HG02943 (cell line): ENCODE measurements around the gene KLF4.

ENCODE experiments used
- ATAC-seq: cut with Tn5 transposase; IDR thresholded peaks from one replicate; pipeline ENCODE4 v1.9.1; 2021; ENCODE audit warnings: mild to moderate bottlenecking, low read depth, moderate library complexity; ENCODE audit not compliant: unreplicated experiment

KLF4 gene

GRCh38 chr9:107460153-107461023 lies 29.2 kb downstream of the KLF4 start:
- ATAC-seq = no peak

GRCh38 chr9:107455425-107456135 lies 34.0 kb downstream of the KLF4 start:
- ATAC-seq = no peak

GRCh38 chr9:107453479-107453878 lies 36.1 kb downstream of the KLF4 start:
- ATAC-seq = no peak

GRCh38 chr9:107447834-107448233 lies 41.7 kb downstream of the KLF4 start:
- no peak for ATAC-seq

- no peak for ATAC-seq
Observed at GRCh38 chr9:107447081-107447480, 42.5 kb downstream of the KLF4 start.

- ATAC-seq = no peak
Observed at GRCh38 chr9:107446491-107446890, 43.1 kb downstream of the KLF4 start.

- no peak for ATAC-seq
Observed at GRCh38 chr9:107443786-107444185, 45.8 kb downstream of the KLF4 start.

GRCh38 chr9:107439991-107440456 lies 49.5 kb downstream of the KLF4 start:
- ATAC-seq = no peak

GRCh38 chr9:107438211-107439031 lies 51.1 kb downstream of the KLF4 start:
- ATAC-seq = no peak

- no peak for ATAC-seq
Observed at GRCh38 chr9:107437716-107438115, 51.9 kb downstream of the KLF4 start.

- ATAC-seq = no peak
Observed at GRCh38 chr9:107435415-107435814, 54.2 kb downstream of the KLF4 start.
